Brain microvascular endothelial cell (primary cell): Measurements from ENCODE around the gene IL12RB1.

Source experiments
- DNase-seq: peaks from one replicate; pipeline ENCODE4 v3.0.0-alpha.2; 2020
- H3K27ac ChIP-seq: fragments of 250-450 bp; sonication (Bioruptor Pico); 2 replicates; pipeline ENCODE4 v1.5.1; 2020; ENCODE audit warnings: mild to moderate bottlenecking, moderate library complexity
- H3K27me3 ChIP-seq: fragments of 250-450 bp; sonication (Bioruptor Pico); replicated peaks from 2 replicates; pipeline ENCODE4 v1.5.1; 2020; ENCODE audit warnings: mild to moderate bottlenecking
- H3K36me3 ChIP-seq: fragments of 250-450 bp; sonication (Bioruptor Pico); replicated peaks from 2 replicates; pipeline ENCODE4 v1.5.1; 2020; ENCODE audit warnings: mild to moderate bottlenecking
- H3K4me3 ChIP-seq: 2 replicates; pipeline ENCODE4 v1.5.1; 2011; ENCODE audit warnings: low read depth, mild to moderate bottlenecking, control low read depth, low read length, moderate library complexity
- CTCF ChIP-seq: IDR thresholded peaks from 2 replicates; pipeline ENCODE4 v1.5.1; 2011; ENCODE audit warnings: low read depth, mild to moderate bottlenecking, moderate library complexity, low read length, control low read depth, inconsistent platforms; ENCODE audit errors: missing control alignments
- in situ Hi-C: cut with HindIII; loops from 2 replicates; pipeline ENCODE4 v1.10.0; 2017; ENCODE audit warnings: low sequenced_read_pairs, low pct_ligation_motif_present

IL12RB1 gene

GRCh38 chr19:18063463-18063862 lies 23.3 kb downstream of the IL12RB1 start:
- no peak for DNase-seq
- in situ Hi-C loops = no loop called here

DNA sequence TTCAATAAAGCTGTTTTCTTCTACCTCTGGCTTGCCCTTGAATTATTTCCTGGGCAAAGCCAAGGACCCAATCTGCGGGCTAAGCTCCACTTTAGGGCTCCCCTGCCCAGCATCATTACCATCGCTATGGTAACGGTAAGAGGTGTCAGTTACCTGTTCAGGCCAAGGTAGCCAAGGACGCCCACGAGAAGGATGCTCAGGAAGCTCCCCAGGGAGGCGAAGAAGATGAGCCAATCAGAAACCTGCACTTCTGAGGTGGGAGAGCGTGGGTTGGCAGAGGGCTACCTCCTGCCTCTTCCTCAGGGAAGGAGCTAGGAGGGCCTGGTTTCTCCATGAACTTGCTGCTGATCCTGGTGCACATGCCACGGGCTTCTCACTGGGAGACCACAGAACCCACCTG lies 24.7 kb downstream of the IL12RB1 start:
- H3K27me3 ChIP-seq = no peaks in the 10 kb centered on the region
- no peak overlapping the region for H3K27ac ChIP-seq
- TF ChIP-seq CTCF = no peak
- in situ Hi-C loops = no loop called here
- DNase-seq = no peak
- H3K4me3 ChIP-seq = no peak overlapping the region
- H3K36me3 ChIP-seq = no peaks in the 10 kb centered on the region

More at GRCh38 chr19:18063463-18063862, 23.3 kb downstream of the IL12RB1 start:
- Histone ChIP-seq H3K27ac (no peak overlapping the region), H3K4me3 (no peak overlapping the region), H3K36me3 (no peaks in the 10 kb centered on the region), H3K27me3 (no peaks in the 10 kb centered on the region)
- peak; percentile 47 for TF ChIP-seq CTCF

DNA sequence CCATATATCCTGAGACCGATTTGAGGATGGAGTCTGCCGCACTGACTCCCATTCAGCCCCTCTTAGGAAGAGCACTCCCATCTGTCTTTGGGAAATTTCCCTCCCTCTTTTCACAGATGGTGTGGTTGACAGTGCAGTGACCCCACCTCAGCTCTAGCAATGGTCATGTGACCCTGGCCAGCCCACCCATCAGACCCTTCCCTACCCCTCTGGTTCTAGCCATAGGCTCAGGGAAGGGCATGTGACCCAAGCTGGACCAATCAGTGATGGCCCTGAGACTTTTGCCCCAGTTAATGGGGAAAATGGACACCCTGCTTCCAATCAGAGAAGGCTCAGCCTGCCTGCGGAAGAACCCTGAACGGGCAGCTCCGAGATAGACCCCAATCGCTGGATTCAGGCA lies 26.3 kb downstream of the IL12RB1 start:
- in situ Hi-C loops = no loop called here
- H3K27me3 ChIP-seq = no peaks in the 10 kb centered on the region
- no peak for DNase-seq

GRCh38 chr19:18059902-18060301 lies 26.8 kb downstream of the IL12RB1 start:
- no peak for TF ChIP-seq CTCF
- DNase-seq = no peak
- no peak overlapping the region for H3K4me3 ChIP-seq
- H3K27ac ChIP-seq = no peak overlapping the region
- no peaks in the 10 kb centered on the region for H3K36me3 ChIP-seq
- no peaks in the 10 kb centered on the region for H3K27me3 ChIP-seq
- in situ Hi-C loops = no loop called here

More for the DNA sequence above, 26.3 kb downstream of the IL12RB1 start:
- no peaks in the 10 kb centered on the region for H3K36me3 ChIP-seq
- TF ChIP-seq CTCF = no peak
- no peak overlapping the region for H3K27ac ChIP-seq
- H3K4me3 ChIP-seq = no peak overlapping the region

- Histone ChIP-seq H3K27me3 (no peaks in the 10 kb centered on the region), H3K36me3 (no peaks in the 10 kb centered on the region), H3K27ac (no peak overlapping the region), H3K4me3 (no peak overlapping the region)
- in situ Hi-C loops = no loop called here
- no peak for DNase-seq
- TF ChIP-seq CTCF = no peak
Measured at GRCh38 chr19:18059297-18059696, 27.4 kb downstream of the IL12RB1 start.
